HG02938 (cell line): ENCODE results near the gene SORCS2.

Source experiments
- ATAC-seq: cut with Tn5 transposase; IDR thresholded peaks from one replicate; pipeline ENCODE4 v1.9.1; 2021; ENCODE audit warnings: mild to moderate bottlenecking, moderate library complexity; ENCODE audit not compliant: unreplicated experiment

Gene SORCS2

GRCh38 chr4:7366180-7366945, 174.0 kb downstream of the SORCS2 start:
- no peak for ATAC-seq

GRCh38 chr4:7366954-7367353, 174.6 kb downstream of the SORCS2 start:
- no peak for ATAC-seq

GRCh38 chr4:7367406-7367805, 175.1 kb downstream of the SORCS2 start:
- ATAC-seq = no peak

GRCh38 chr4:7367864-7368277, 175.5 kb downstream of the SORCS2 start:
- no peak for ATAC-seq

GRCh38 chr4:7368296-7368695, 176.0 kb downstream of the SORCS2 start:
- ATAC-seq = no peak

- no peak for ATAC-seq
These were observed 177.2 kb downstream of the SORCS2 start for GRCh38 chr4:7369511-7369910.

GRCh38 chr4:7370038-7370437, 177.7 kb downstream of the SORCS2 start:
- no peak for ATAC-seq

- ATAC-seq = no peak
These were observed 179.0 kb downstream of the SORCS2 start for GRCh38 chr4:7371210-7371941.

- ATAC-seq = no peak
These were observed 180.3 kb downstream of the SORCS2 start for GRCh38 chr4:7372673-7373072.

GRCh38 chr4:7374571-7374970, 182.2 kb downstream of the SORCS2 start:
- ATAC-seq = no peak

- ATAC-seq = no peak
These were observed 183.1 kb downstream of the SORCS2 start for GRCh38 chr4:7375427-7375826.

GRCh38 chr4:7377223-7377865, 185.0 kb downstream of the SORCS2 start:
- ATAC-seq = no peak

GRCh38 chr4:7379186-7379585, 186.8 kb downstream of the SORCS2 start:
- ATAC-seq = no peak

- no peak for ATAC-seq
These were observed 187.4 kb downstream of the SORCS2 start for GRCh38 chr4:7379719-7380118.

- no peak for ATAC-seq
These were observed 189.0 kb downstream of the SORCS2 start for GRCh38 chr4:7381221-7381889.

- no peak for ATAC-seq
These were observed 189.7 kb downstream of the SORCS2 start for GRCh38 chr4:7381890-7382633.

- no peak for ATAC-seq
These were observed 190.3 kb downstream of the SORCS2 start for GRCh38 chr4:7382634-7383014.

- ATAC-seq = no peak
These were observed 190.9 kb downstream of the SORCS2 start for GRCh38 chr4:7383266-7383665.

- no peak for ATAC-seq
These were observed 191.9 kb downstream of the SORCS2 start for GRCh38 chr4:7384003-7384928.
